Mucosa of descending colon (tissue), 3 donors: ENCODE results near the gene PNPLA7. TPM values are rescaled to one million over a fixed set of nuclear protein-coding genes. Genes with fewer than 3 reads are reported as not detected.
A peak's percentile ranks its signal among the peaks of the same experiment; 100 is the strongest.

ENCODE experiments used
- ATAC-seq: fragments of 200-7000 bp; cut with Tn5 transposase; one replicate; pipeline ENCODE4 v1.9.1; 2020; ENCODE audit warnings: mild to moderate bottlenecking, moderate library complexity
- DNase-seq, 3 donors: peaks; one replicate each; pipeline ENCODE4 v3.0.0-alpha.2; 2020
- H3K36me3 ChIP-seq: fragments of 200-600 bp; one replicate; pipeline ENCODE4 v1.8.0; 2021; ENCODE audit warnings: low read depth, mild to moderate bottlenecking
- H3K4me1 ChIP-seq: fragments of 200-600 bp; one replicate; pipeline ENCODE4 v1.8.0; 2021; ENCODE audit warnings: low read depth, mild to moderate bottlenecking
- H3K4me3 ChIP-seq: fragments of 200-600 bp; one replicate; pipeline ENCODE4 v1.8.0; 2021; ENCODE audit warnings: mild to moderate bottlenecking
- H3K9me3 ChIP-seq: fragments of 200-600 bp; one replicate; pipeline ENCODE4 v1.8.0; 2021; ENCODE audit warnings: mild to moderate bottlenecking
- CTCF ChIP-seq: fragments of 200-600 bp; IDR thresholded peaks from one replicate; pipeline ENCODE4 v1.8.0; 2022; ENCODE audit warnings: antibody characterized with exemption, mild to moderate bottlenecking
- intact Hi-C, 2 donors: fragments of 100-400 bp; cut with DNase I in 1 of 2; cut with micrococcal nuclease in 1 of 2; formaldehyde crosslinking; loops; one replicate each; pipeline versions ENCODE4 v1.11.0 to v1.11.1; 2022; cut with DNase I, micrococcal nuclease
- total RNA-seq, 3 donors: library from RNA; stranded (reverse); fragmentation: NEBNext Ultra II Directional in 2 of 3; extraction: Animal tissue kit (Norgen Biotek cat#: 25700) in 2 of 3; gene quantifications; one replicate each; pipeline versions ENCODE4 v1.2.1 to v1.2.4, GENCODE V29; 2021 to 2023
- donor health status: DM: no; HTN: no; CAD: no; lungs with moderate emphysema.
- donor health status: DM: no; HTN: no; CAD: no.
- donor health status: DM: no; HTN: yes; CAD: no.

The PNPLA7 gene
- total RNA-seq, 3 donors from 2014 or later: 16.7 to 27.4 (median 17.2) TPM

GRCh38 chr9:137445275-137445807 lies 104.9 kb downstream of the PNPLA7 start:
- no peak overlapping the region for H3K4me3 ChIP-seq
- DNase-seq (peak; percentile 76 to 94 (median 89)), ATAC-seq (peak; percentile 74)
- H3K4me1 ChIP-seq: peaks cover 11% of the 10 kb centered on the region
- intact Hi-C loops: no loop called here
- no peaks in the 10 kb centered on the region for H3K9me3 ChIP-seq
- H3K36me3 ChIP-seq: no peaks in the 10 kb centered on the region
- TF ChIP-seq CTCF: peak; percentile 85

GRCh38 chr9:137444106-137444790 lies 106.0 kb downstream of the PNPLA7 start:
- TF ChIP-seq CTCF: no peak
- Histone ChIP-seq H3K4me3 (no peak overlapping the region), H3K9me3 (no peaks in the 10 kb centered on the region), H3K4me1 (peaks cover 11% of the 10 kb centered on the region), H3K36me3 (no peaks in the 10 kb centered on the region)
- intact Hi-C loops: no loop called here
- DNase-seq (peak in 2 of 3 donors; percentile 20 to 36), ATAC-seq (no peak)

- intact Hi-C loops: no loop called here
- H3K4me1 ChIP-seq: peaks cover 25% of the 10 kb centered on the region
- no peaks in the 10 kb centered on the region for H3K36me3 ChIP-seq
- TF ChIP-seq CTCF: no peak
- DNase-seq (no peak), ATAC-seq (no peak)
- no peaks in the 10 kb centered on the region for H3K9me3 ChIP-seq
- H3K4me3 ChIP-seq: no peak overlapping the region
These were observed 108.3 kb downstream of the PNPLA7 start for GRCh38 chr9:137441935-137442321.

- no peak for TF ChIP-seq CTCF
- intact Hi-C loops: no loop called here
- Histone ChIP-seq H3K9me3 (no peaks in the 10 kb centered on the region), H3K4me1 (peaks cover 29% of the 10 kb centered on the region), H3K36me3 (no peaks in the 10 kb centered on the region), H3K4me3 (no peak within 1 kb of the TSS)
- ATAC-seq (peak; percentile 83), DNase-seq (peak; percentile 89 to 93 (median 91))
These were observed 108.8 kb downstream of the PNPLA7 start, which contains the start of gene ENTPD8 for GRCh38 chr9:137441289-137441934. Gene ENTPD8 (minus strand): TSS chr9:137441357. CDS start chr9:137438285, 3,072 bp downstream.

- Histone ChIP-seq H3K4me3 (no peak overlapping the region), H3K9me3 (no peaks in the 10 kb centered on the region), H3K36me3 (no peaks in the 10 kb centered on the region), H3K4me1 (peaks cover 34% of the 10 kb centered on the region)
- TF ChIP-seq CTCF: no peak
- intact Hi-C loops: no loop called here
- peak in 2 of 3 donors; percentile 36 to 47 for DNase-seq
- ATAC-seq: no peak
These were observed 111.0 kb downstream of the PNPLA7 start for GRCh38 chr9:137439158-137439714.
